GM19238 (cell line): ENCODE data around the gene EML3.

Experiments used
- DNase-seq: peaks from one replicate; pipeline ENCODE4 v3.0.0; 2011; ENCODE audit warnings: low spot score; ENCODE audit not compliant: insufficient read length

EML3 gene

DNA sequence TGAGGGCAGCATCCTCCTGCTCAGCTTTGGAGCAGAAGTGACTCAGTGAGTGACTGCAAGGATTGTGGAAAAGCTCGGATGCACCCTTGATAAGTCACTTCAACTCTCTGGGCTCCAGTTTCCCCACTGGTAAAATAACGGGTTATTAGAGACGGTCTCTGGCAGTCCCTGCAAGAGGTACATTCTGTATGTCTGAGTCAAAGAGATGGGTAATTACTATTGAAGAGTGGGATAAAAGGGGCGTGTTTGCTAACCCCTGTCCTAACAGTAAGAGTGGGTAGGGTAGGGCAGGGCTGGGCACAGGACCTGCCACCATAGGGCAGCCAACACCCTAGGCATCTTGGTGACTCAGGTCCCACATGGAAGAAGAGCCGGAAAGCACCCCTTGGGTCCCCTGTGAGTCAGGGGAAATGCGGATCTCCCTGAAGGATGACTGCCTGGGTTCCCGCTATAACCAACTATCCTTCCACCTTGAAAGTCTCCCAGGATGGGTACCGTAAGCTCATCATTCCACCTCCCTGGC lies 58.7 kb downstream of the EML3 start:
- DNase-seq = no peak

GRCh38 chr11:62553080-62553838 lies 59.3 kb downstream of the EML3 start:
- no peak for DNase-seq

DNA sequence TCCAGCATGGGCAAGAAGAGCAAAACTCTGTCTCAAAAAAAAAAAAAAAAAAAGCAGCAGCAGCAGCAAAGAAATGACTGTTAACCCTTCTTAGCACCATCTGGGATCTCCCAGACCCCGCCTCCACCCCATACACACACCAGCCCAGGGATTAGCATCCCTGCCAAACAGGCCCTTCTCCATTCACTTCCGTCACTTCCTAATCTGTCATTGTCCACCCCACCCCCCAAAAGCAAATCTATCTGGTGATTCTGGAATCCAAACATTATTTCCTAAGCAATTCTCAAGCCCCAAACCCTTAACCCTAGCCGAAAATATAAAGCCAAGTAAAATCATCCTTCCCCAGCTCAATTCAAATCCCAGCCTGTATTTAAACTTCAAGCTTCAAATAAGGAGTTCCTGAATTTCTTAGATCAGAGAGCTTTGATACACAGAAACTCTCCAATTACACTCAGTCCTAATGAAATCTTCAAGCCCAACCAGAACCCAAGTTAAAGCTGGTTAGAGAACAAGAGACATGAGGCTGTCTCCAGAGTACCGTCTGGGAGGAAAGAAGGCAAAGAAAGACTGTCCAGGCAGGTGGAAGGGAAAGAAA lies 60.0 kb downstream of the EML3 start:
- no peak for DNase-seq
